AG10803 (cell line): ENCODE data around the gene CDK5RAP2.

Experiments
- DNase-seq: peaks from one replicate; pipeline ENCODE4 v3.0.0; 2010; ENCODE audit warnings: low read depth
- H3K4me3 ChIP-seq: 2 replicates; pipeline ENCODE4 v1.5.1; 2011; ENCODE audit warnings: mild to moderate bottlenecking, low read length, control low read depth
- TF ChIP-seq, protein P1 (sequence below): conservative IDR thresholded peaks from 2 replicates; pipeline ENCODE4 v1.5.1; 2011; ENCODE audit warnings: mild to moderate bottlenecking, low read length, control low read depth, inconsistent platforms

Gene CDK5RAP2

DNA sequence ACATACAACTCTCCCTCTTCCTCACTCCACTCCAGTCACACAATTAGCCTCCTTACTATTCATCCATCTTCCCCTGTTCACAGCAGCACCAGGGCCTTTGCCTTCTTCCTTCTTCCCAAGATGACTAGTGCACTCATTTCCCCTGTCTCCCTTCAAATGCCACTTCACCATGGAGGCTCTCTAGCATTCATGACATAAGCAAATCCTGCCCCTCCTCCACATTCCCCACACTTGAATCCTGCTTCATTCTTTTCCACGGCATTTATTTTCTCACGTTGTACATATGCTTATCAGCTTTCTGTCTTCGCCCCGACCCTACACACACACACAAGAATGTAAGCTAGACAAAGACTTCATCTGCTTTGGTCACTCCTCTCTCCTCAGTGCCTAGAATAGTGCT, 133.3 kb downstream of the CDK5RAP2 start:
- peak; percentile 5 for DNase-seq
- TF ChIP-seq, protein P1, sequence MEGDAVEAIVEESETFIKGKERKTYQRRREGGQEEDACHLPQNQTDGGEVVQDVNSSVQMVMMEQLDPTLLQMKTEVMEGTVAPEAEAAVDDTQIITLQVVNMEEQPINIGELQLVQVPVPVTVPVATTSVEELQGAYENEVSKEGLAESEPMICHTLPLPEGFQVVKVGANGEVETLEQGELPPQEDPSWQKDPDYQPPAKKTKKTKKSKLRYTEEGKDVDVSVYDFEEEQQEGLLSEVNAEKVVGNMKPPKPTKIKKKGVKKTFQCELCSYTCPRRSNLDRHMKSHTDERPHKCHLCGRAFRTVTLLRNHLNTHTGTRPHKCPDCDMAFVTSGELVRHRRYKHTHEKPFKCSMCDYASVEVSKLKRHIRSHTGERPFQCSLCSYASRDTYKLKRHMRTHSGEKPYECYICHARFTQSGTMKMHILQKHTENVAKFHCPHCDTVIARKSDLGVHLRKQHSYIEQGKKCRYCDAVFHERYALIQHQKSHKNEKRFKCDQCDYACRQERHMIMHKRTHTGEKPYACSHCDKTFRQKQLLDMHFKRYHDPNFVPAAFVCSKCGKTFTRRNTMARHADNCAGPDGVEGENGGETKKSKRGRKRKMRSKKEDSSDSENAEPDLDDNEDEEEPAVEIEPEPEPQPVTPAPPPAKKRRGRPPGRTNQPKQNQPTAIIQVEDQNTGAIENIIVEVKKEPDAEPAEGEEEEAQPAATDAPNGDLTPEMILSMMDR = no peak
- H3K4me3 ChIP-seq = no peak overlapping the region

DNA sequence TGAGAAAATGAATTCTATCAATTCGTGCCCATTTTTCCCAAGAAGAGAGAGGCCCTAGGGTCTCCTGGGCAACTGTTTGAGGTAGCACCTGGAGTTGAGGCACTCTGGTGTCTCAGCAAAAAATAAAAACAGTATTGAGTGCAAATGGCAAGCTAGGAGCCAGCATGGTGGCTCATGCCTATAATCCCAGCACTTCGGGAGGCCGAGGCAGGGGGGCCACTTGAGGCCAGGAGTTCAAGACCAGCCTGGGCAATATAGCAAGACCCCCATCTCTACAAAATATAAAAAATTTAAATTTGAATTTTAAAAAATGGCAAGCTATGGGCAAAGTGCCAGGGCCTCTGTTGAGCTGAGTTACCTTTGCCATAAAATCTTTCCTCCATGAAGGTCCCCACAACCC, 136.0 kb downstream of the CDK5RAP2 start:
- no peak overlapping the region for H3K4me3 ChIP-seq
- no peak for DNase-seq
- TF ChIP-seq, protein P1 = no peak

DNA sequence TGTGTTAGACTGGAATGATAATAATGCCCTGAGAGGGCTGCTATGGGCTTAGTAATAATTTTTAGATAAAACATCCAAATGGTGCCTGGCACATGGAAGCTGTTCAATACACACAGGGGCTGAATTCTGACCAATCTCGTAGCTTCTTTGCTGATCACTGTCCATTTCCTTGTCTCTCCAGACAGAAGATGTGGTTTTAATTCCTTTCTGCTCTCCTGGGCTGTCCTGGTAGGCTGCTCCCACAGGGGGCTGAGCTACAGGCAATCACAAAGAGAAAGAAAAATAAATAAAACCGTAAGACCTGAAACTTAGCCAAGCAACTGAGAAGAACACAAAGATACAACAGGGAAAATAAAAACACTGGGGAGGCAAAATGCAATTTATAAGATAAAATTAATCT, 136.5 kb downstream of the CDK5RAP2 start:
- peak; percentile 70 for DNase-seq
- TF ChIP-seq, protein P1 = peak; percentile 10; the same call in 1 of the 2 replicates

DNA sequence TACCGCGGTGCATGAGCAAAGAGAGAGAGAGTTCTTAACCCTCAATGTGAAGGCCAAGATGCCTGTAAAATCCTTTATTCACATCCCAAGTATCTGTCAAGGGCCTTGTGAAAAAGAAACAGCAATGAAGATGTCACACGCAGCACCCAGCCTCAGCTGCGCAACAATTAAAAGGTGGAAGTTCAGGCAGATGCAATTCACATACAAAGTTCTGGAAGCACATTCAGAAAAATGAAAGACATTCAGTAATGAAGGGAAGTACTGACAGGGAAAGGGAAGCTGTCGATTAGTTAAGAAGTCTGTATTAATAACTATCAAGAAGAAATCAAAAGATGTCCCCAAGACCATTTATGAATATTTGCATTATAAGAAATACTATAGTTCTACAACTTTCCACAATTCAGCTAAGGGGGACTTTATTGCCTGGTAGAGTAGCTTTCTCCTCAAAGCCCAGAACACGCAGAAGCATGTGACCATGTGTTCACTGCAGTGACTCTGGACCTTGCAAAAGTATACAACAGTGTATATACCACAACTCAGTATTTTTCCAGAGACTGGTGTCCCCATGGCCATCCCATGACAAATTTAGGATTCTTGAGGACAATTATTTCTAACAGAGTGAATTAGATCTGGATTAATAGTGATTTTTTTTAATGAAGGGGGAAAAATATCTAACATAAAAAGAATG, 137.5 kb downstream of the CDK5RAP2 start:
- no peak overlapping the region for H3K4me3 ChIP-seq
- no peak for DNase-seq
- TF ChIP-seq, protein P1 = no peak

More for the DNA sequence above, 136.5 kb downstream of the CDK5RAP2 start:
- H3K4me3 ChIP-seq = no peak overlapping the region

DNA sequence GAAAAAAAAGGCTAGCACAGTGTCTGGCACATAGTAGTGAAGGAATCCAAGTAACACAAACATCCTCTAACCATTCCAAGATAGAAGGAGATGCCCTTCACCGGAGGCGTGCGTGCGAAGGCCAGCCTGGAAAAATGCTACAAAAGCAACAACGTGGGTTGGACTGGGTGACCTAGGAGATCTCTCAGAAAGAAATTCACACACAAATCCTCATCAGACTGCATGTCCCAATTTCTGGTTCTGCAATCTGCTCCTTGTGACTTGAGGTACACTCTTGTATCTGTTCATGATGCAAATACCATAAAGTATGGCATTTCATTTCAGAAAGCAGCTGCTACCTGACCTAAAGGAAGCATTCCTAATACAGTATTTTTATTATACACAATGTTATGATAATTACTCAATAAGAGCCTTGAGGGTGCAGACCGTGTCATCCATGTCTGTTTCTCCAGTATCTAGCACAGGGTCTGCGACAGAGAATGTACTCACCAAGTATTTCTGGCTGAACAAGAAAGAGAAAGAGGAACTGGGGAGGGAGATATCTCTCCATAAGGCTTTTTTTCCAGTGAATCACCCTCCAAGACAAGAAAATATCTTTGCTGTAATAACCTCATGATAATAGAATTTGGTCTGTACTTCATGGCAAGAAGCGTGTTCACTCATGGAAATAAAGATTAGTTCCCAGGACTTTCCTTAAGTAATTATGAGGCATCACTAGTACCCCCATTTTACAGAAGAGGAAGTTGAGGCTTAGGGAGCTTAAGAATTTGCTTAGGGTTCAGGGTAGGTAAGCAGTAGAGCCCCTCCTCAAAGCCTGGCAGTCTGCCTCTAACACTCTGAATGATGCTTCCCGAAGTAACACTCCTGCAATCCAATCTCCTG, 138.3 kb downstream of the CDK5RAP2 start:
- H3K4me3 ChIP-seq = no peak overlapping the region
- DNase-seq = peak; percentile 81
- TF ChIP-seq, protein P1 = no peak

DNA sequence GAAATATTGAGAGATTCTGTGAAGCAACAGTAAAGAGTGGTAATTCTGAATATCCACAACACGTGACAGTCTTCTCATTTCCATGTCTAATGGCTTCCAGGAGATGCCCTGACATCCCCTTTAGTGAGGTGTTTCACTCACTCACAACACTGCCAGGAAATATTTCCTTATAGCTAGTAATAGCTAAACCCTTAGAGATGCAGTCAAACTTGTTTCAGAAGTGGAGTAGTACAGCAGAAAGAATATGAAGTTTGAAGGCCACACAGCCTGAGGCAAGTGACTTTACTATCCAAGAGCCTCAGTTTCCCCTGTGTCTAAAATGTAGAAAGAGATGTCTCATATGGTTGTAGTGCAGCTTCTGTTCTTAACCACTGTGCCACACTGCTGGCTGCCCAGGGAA, 139.2 kb downstream of the CDK5RAP2 start:
- H3K4me3 ChIP-seq = no peak overlapping the region
- DNase-seq = no peak
- TF ChIP-seq, protein P1 = no peak
